Bladder microvascular endothelial cell (primary cell): ENCODE results near the gene ELOB. TPM values are rescaled to one million over a fixed set of nuclear protein-coding genes. Genes with fewer than 3 reads are reported as not detected.

Experiments
- total RNA-seq: library from RNA; depleted of rRNA; stranded (reverse); fragments of >200 nt; gene quantifications from 2 replicates; pipeline ENCODE4 v1.2.3, GENCODE V29; 2014

The ELOB gene
- total RNA-seq, result 227 and 361 TPM in 2 replicates

GRCh38 chr16:2777231-2777902, at the start of gene ELOB:
TSS of gene ELOB (minus strand) at chr16:2777280. CDS start at chr16:2777239, 41 bp downstream.

GRCh38 chr16:2816751-2817339, 39.8 kb upstream of the ELOB start, which contains the start of gene PRSS21:
TSS of gene PRSS21 (plus strand) at chr16:2817237. CDS start at chr16:2817269, 32 bp downstream.

GRCh38 chr16:2787406-2787805, 10.3 kb upstream of the ELOB start, which contains the start of gene PRSS33:
TSS of gene PRSS33 (minus strand) at chr16:2787560. CDS start at chr16:2786547, 1,013 bp downstream.

GRCh38 chr16:2752035-2752849, 24.8 kb downstream of the ELOB start, which contains the start of gene SRRM2:
TSS of gene SRRM2 (plus strand) at chr16:2752638. CDS start at chr16:2756365, 3,727 bp downstream.

Other genes with a start within 250 kb of the ELOB start
- not detected in 2 replicates for gene CEMP1, start 245.9 kb downstream of the ELOB start, total RNA-seq
- gene PDPK1, start 239.3 kb downstream of the ELOB start, total RNA-seq, result 16.5 and 22.6 TPM in 2 replicates
- 21.2 and 24.5 TPM in 2 replicates for gene KCTD5, start 94.8 kb downstream of the ELOB start, total RNA-seq
- 0.16 and 0.19 TPM in 2 replicates for gene PRSS27, start 57.1 kb downstream of the ELOB start, total RNA-seq
- 25.3 and 76.9 TPM in 2 replicates for gene SRRM2, start 24.6 kb downstream of the ELOB start, total RNA-seq
- not detected in 2 replicates for gene PRSS33, start 10.3 kb upstream of the ELOB start, total RNA-seq
- not detected in 2 replicates for gene PRSS41, start 21.2 kb upstream of the ELOB start, total RNA-seq
- gene PRSS21, start 40.0 kb upstream of the ELOB start, total RNA-seq, result 0.32 and 1.7 TPM in 2 replicates
- 0.44 and 0.65 TPM in 2 replicates for gene ZG16B, start 53.0 kb upstream of the ELOB start, total RNA-seq
- gene PRSS22, start 80.9 kb upstream of the ELOB start, total RNA-seq, result not detected in 2 replicates
- 32.2 and 59.3 TPM in 2 replicates for gene FLYWCH2, start 105.9 kb upstream of the ELOB start, total RNA-seq
- 31.2 and 36.3 TPM in 2 replicates for gene FLYWCH1, start 134.7 kb upstream of the ELOB start, total RNA-seq
- not detected in 2 replicates for gene KREMEN2, start 187.0 kb upstream of the ELOB start, total RNA-seq
- 11.3 and 13.3 TPM in 2 replicates for gene PAQR4, start 192.1 kb upstream of the ELOB start, total RNA-seq
- 5.0 and 6.6 TPM in 2 replicates for gene PKMYT1, start 203.2 kb upstream of the ELOB start, total RNA-seq
- gene CLDN9, start 235.6 kb upstream of the ELOB start, total RNA-seq, result not detected in 2 replicates
- gene CLDN6, start 240.9 kb upstream of the ELOB start, total RNA-seq, result 0.25 TPM in 1 of 2 replicates, not detected in the other
- 61.0 and 186 TPM in 2 replicates for gene TNFRSF12A, start 243.1 kb upstream of the ELOB start, total RNA-seq
- gene HCFC1R1, start 246.7 kb upstream of the ELOB start, total RNA-seq, result 3.8 and 6.0 TPM in 2 replicates
- gene THOC6, start 246.8 kb upstream of the ELOB start, total RNA-seq, result 18.6 and 24.1 TPM in 2 replicates